GM19328 (cell line): ENCODE measurements around the gene UBTD2.
A peak's percentile ranks its signal among the peaks of the same experiment; 100 is the strongest.
"Not testable (repeated sequence)": the region's sequence is repeated elsewhere in the genome, so short reads cannot be mapped to it uniquely, and the experiment has no call there.

Source experiments
- ATAC-seq: cut with Tn5 transposase; IDR thresholded peaks from one replicate; pipeline ENCODE4 v1.9.1; 2021; ENCODE audit warnings: mild to moderate bottlenecking, moderate library complexity; ENCODE audit not compliant: unreplicated experiment

Gene UBTD2

DNA sequence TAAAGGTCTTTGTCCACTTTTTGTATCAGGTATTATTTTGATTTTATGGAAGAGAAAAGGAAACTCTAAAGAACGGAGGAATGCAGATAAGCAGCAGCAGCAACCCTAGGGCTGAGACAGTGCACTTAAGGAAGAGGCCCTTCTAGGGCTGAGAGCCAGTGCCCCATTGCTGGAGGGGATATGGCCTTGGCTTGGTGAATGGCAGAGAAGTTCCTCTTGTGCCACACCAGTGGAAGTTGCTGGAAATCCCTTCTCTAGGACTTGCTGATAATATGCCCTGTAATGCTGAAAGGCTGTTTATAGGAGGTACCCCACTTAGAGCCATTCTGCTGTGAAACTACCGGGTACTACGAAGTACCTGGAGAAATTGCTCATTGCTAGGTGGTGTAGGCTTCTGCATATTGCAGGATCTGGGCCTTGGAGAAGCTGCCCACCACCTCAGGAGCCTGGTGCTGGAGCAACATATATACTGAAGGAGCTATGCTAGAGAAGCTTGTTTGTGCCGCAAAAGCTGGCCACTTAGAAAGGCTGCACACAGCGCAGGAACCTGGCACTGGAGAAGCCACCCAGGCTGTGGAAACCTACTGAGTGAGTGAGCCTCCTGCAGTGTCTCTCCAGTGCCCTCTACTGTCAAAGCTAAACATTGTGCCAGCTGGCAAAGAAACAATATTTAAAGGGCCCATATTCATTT lies 9.6 kb upstream of the UBTD2 start:
- ATAC-seq: peak; percentile 75

GRCh38 chr5:172291837-172292236 lies 8.3 kb upstream of the UBTD2 start:
- not testable (repeated sequence) for ATAC-seq

GRCh38 chr5:172288465-172288864 lies 4.9 kb upstream of the UBTD2 start:
- no peak for ATAC-seq

- not testable (repeated sequence) for ATAC-seq
Measured at GRCh38 chr5:172287140-172287539, 3.6 kb upstream of the UBTD2 start.

DNA sequence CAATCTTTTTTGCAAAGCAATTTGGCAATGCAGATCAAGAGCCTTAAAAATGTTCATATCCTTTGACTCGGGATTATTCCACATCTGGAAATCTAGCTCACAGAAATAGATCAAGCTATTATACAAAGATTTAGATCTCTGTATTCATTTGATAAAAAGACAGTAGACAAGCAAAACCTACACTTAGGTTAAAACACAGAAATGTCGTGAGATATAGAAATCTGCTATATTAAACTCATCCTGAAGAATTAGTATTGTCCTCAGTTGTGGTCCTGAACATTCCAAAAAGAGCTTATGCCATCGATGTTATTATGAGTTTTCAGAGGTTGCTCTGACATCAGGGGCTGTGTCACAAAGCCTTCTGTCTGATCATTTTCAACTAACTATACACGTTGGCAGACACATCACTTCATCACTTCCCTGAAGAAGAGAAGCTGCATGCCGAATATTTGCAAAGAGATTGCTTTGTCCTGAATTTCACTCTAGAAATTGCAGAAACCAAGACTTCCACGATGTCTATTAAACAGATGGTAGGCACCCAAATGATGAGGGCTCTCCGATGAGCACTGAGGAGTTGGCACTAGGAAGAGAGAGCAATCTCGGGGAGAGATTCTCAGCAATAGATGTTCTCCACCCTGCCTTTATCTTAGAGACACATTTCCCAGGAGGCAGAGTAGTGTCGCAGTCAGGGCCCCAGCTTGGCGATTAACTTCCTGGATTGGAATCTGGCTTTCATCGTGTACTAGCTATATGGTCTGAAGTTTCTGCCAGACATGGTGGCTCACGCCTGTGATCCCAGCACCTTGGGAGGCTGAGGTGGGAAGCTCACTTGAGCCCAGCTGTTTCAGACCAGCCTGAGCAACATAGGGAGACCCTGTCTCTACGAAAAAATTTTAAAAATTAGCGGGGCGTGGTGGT lies 1.9 kb upstream of the UBTD2 start:
- no peak for ATAC-seq

DNA sequence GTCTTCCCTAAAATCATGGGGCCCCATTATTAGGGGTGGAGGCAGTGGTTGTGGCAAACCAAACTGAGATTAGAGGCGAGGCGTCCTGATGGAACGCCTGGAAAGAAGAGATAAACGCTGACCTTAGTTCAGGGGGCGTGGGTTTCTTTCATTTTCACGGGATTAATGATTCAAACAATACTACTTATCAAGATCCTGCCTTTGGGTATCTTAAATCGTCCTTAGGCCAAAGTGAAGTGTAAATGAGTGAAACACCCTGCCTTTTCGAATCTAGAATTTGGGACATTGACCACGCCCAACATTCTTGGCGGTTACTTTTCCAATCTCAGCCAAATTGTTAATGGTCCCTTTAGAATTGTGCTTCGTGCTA lies 1.0 kb upstream of the UBTD2 start:
- no peak for ATAC-seq

GRCh38 chr5:172283862-172284610 lies 472 bp upstream of the UBTD2 start:
- peak; percentile 73 for ATAC-seq

- no peak for ATAC-seq
Measured at GRCh38 chr5:172282272-172283019, 1.1 kb downstream of the UBTD2 start.

DNA sequence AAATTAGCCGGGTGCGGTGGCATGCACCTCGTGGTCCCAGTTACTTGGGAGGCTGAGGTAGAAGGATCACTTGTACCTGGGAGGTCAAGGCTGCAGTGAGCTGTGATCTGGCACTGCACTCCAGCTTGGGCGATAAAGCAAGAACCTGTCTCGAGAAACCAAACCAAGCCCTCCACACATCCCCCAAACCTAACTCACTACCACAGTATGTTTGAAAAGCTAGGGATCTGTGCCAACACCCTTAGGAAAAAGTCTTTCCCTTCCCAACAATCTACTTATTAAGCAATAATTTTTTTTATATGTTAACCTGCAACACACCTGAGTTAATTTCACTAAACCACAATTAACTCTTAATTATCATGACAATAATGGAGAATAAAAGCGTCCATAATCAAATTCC lies 2.2 kb downstream of the UBTD2 start:
- no peak for ATAC-seq

DNA sequence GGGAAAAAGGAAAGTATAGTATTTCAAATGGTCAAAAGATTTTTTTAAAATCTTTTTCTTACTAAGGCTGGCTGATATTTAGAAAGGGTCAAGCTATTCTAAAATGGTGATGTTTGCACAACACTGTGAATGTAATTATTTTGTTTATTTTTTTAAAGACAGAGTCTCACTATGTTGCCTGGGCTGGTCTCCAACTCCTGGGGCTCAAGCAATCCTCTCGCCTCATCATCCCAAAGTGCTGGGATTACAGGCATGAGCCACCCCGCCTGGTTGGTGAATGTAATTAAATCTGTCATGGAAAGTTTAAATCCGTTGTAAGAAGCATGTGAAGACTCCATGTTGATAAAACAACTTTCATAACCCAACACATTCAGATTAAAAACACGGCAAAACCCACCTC lies 2.6 kb downstream of the UBTD2 start:
- no peak for ATAC-seq

GRCh38 chr5:172280317-172280716 lies 3.2 kb downstream of the UBTD2 start:
- no peak for ATAC-seq

DNA sequence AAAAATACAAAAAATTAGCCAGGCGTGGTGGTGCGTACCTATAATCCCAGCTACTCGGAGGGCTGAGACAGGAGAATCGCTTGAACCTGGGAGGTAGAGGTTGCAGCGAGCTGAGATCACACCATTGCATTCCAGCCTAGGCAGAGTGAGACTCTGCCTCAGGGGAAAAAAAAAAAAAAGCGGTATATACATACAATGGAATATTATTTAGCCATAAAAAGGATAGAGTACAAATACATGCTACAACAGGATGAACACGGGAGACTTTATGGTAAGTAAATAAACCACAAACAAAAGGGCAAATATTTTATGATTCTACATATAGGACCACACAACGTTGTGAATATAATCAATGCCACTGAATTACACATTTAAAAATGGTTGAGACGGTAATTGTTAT lies 5.2 kb downstream of the UBTD2 start:
- no peak for ATAC-seq

GRCh38 chr5:172276214-172276613 lies 7.3 kb downstream of the UBTD2 start:
- ATAC-seq: no peak

- no peak for ATAC-seq
Measured at GRCh38 chr5:172274951-172275753, 8.4 kb downstream of the UBTD2 start.

DNA sequence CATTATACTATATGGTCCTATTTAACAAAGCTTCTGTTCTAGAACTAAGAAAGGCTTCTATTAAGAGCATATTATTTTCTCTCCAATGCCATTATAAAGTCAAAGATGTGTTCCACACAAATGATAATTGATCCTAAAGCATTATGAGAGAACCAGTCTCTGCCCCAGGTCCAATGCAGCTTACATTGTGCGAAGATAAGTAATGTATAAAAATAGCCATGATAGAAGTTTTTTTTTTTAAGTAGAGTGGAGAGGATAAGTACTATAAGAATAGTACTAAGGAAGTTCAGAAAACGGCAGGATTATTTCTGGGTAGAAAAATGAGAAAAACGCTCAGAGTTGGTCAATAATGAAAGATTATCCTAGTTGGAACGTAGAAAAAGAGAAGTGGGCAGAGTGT lies 15.6 kb downstream of the UBTD2 start:
- ATAC-seq: no peak

- no peak for ATAC-seq
Measured at GRCh38 chr5:172266676-172267092, 16.9 kb downstream of the UBTD2 start.

GRCh38 chr5:172266071-172266675 lies 17.4 kb downstream of the UBTD2 start:
- ATAC-seq: no peak

DNA sequence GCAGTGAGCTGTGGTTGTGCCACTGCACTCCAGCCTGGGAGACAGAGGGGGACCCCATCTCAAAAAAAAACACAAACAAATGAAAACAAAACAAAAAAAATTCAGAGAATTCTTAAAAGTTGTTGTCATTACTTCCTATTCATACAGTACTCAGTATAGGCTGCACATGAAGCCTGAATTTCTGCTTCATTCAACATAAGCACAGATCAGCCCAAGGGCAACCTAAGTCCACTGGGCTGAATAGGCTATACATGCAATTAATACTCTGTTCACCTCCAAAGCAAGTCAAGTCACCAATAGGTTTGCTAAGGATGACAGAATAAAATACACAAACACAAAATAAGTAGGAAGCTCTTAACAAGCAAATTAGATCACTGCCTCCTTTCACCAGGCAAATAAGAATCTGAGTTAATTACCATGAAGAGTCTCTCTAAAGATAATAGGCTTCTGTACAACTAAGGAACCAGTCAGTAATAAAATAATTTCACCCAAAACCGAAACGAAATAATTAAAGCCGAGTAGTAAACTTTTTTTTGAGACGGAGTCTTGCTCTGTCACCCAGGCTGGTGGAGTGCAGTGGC lies 18.7 kb downstream of the UBTD2 start:
- no peak for ATAC-seq

DNA sequence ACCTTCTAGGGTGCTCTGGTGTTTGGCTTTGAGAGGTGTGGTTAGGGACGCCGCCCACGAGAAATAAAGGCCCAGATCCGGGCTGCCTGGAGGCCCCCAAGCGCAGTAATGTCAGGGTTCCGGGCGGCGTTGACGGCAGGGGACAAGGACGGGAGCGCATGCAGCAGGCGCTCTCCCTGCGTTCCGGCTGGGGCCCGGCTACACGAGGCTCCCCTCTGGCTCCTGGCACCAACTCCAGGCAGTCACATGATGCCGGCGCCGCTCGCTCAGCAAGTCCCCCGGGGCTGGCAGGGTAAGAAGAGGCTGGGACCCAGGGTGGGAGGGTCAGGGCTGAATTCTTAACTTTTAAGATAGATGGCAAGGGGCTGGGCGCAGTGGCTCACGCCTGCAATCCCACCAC lies 28.1 kb downstream of the UBTD2 start:
- ATAC-seq: no peak
